Common myeloid progenitor, CD34-positive (primary cell): ENCODE data around the gene MRGPRG.
"Not testable (repeated sequence)": the region's sequence is repeated elsewhere in the genome, so short reads cannot be mapped to it uniquely, and the experiment has no call there.

ENCODE experiments used
- CTCF ChIA-PET: fragments of 350-600 bp; sonication (Branson Sonifier 250); formaldehyde crosslinking; loops from one replicate; lab custom pipeline; 2021; ENCODE audit warnings: antibody characterized with exemption; lab: Charles Lee
- POLR2A ChIA-PET: fragments of 350-600 bp; sonication (Branson Sonifier 250); formaldehyde crosslinking; loops from one replicate; lab custom pipeline; 2021; ENCODE audit warnings: antibody characterized with exemption; lab: Charles Lee
- DNase-seq, 3 donors: peaks; one replicate each; pipeline versions ENCODE4 v3.0.0 to v3.0.0-alpha.2; 2013
- H3K27ac ChIP-seq, 2 experiments: 1 replicate in 1 of 2; 2 replicates in 1 of 2; pipeline ENCODE4 v1.7.0; 2013; ENCODE audit warnings: inconsistent platforms in 2 of 2, low read length in 2 of 2, mild to moderate bottlenecking in 2 of 2, low read depth in 1 of 2, moderate library complexity in 1 of 2; ENCODE audit not compliant: severe bottlenecking in 2 of 2, insufficient read depth in 1 of 2, poor library complexity in 1 of 2
- H3K27me3 ChIP-seq, 5 experiments: replicated peaks in 2 of 5; 1 replicate in 3 of 5; 2 replicates in 2 of 5; pipeline versions ENCODE4 v1.6.1 to v1.7.0; 2013; ENCODE audit warnings: low read length in 4 of 5, mild to moderate bottlenecking in 2 of 5, moderate library complexity in 2 of 5, inconsistent platforms in 1 of 5; ENCODE audit not compliant: insufficient read depth in 5 of 5, control insufficient read depth in 4 of 5
- H3K36me3 ChIP-seq, 4 experiments: 1 replicate in 2 of 4; 2 replicates in 2 of 4; pipeline versions ENCODE4 v1.6.1 to v1.7.0; 2013; ENCODE audit warnings: low read length in 3 of 4, control low read depth in 1 of 4, mild to moderate bottlenecking in 1 of 4; ENCODE audit not compliant: control insufficient read depth in 4 of 4, insufficient read depth in 4 of 4
- H3K4me1 ChIP-seq, 4 experiments: 1 replicate in 3 of 4; 2 replicates in 1 of 4; pipeline versions ENCODE4 v1.6.1 to v1.7.1; 2013; ENCODE audit warnings: low read length in 3 of 4, mild to moderate bottlenecking in 3 of 4, control low read depth in 1 of 4, inconsistent platforms in 1 of 4, moderate library complexity in 1 of 4; ENCODE audit not compliant: control insufficient read depth in 4 of 4, insufficient read depth in 4 of 4; ENCODE audit errors: control extremely low read depth in 1 of 4
- H3K4me3 ChIP-seq, 7 experiments: 1 replicate in 4 of 7; 2 replicates in 3 of 7; pipeline versions ENCODE4 v1.5.1 to v1.7.0; 2013; ENCODE audit warnings: mild to moderate bottlenecking in 7 of 7, low read length in 6 of 7, moderate library complexity in 6 of 7, inconsistent platforms in 2 of 7, low read depth in 2 of 7, control low read depth in 1 of 7; ENCODE audit not compliant: insufficient read depth in 4 of 7, control insufficient read depth in 1 of 7; ENCODE audit errors: extremely low read depth in 1 of 7
- H3K9me3 ChIP-seq, 5 experiments: 1 replicate in 4 of 5; 2 replicates in 1 of 5; pipeline versions ENCODE4 v1.6.1 to v1.7.1; 2013; ENCODE audit warnings: low read length in 4 of 5, mild to moderate bottlenecking in 2 of 5, inconsistent platforms in 1 of 5, low read depth in 1 of 5, moderate library complexity in 1 of 5; ENCODE audit not compliant: control insufficient read depth in 4 of 5, insufficient read depth in 2 of 5; ENCODE audit errors: control extremely low read depth in 1 of 5
- WGBS: methylation state at CpG from one replicate; pipeline ENCODE4 v1.1.5; 2013; ENCODE audit not compliant: insufficient coverage; 5-methylcytosine and 5-hydroxymethylcytosine counted together

The MRGPRG gene

DNA sequence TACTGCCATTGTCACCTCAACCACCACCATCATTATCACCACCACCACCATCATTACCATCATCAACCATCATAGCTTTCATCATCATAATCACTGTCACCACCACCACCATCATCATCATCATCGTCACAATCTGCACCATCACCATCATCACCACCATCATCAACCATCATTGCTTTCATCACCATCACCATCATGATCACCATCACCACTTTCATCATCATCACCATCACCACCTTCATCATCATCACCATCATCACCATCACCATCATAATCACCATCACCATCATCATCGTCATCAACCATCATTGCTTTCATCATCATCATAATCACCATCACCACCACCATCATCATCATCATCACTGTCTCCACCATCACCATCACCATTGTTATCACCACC is 44.8 kb downstream of the MRGPRG start:
- peaks cover 0 to 2% (median 0%) of the 10 kb centered on the region in 5 experiments for H3K27me3 ChIP-seq
- peaks cover 0 to 15% (median 5%) of the 10 kb centered on the region in 5 experiments for H3K9me3 ChIP-seq
- no peak overlapping the region for H3K27ac ChIP-seq
- ChIA-PET CTCF (interaction anchor here (1.1 kb wide), 1 partner anchor 22 kb away, joined by 3 read pairs; no protein-coding TSS in a partner anchor), POLR2A (no interaction called here)
- 95% methylated on average over 2 of the region's 2 CpGs for WGBS
- no peak overlapping the region for H3K4me3 ChIP-seq
- no peaks in the 10 kb centered on the region for H3K36me3 ChIP-seq
- peaks cover 0 to 17% (median 15%) of the 10 kb centered on the region in 4 experiments for H3K4me1 ChIP-seq
- DNase-seq, result no peak

DNA sequence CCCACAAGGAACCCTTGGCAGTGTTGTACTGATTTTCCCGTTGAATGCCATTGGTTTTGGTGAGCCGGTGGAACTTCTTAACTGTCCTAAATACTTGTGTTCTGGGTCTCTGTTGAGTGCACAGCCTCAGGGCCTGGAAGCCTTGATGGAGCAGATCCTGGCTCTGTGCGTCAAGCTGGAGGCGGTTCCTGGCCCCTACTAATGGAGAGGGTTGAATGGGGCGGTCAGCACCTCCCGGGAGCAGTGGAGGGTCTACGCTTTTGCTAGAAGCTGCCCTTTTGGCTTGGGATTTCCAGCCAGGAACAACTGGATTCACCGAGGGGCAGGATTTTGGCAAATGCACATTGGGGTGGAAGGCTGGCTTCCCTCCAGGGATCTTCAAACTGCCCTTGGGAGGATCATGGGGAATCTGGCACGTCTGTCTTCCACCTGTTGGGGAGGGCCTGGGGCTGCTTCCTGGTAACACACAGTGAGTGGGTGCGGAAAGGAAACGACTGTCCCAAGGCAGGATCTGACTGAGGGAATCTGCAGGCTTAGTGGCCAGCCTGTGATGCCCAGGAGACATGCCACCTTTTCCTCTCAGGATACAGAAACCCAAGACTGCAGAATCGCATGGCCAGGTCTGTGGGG is 46.6 kb downstream of the MRGPRG start:
- H3K4me3 ChIP-seq, result no peak overlapping the region
- no peak overlapping the region for H3K27ac ChIP-seq
- POLR2A ChIA-PET, result no interaction called here
- H3K36me3 ChIP-seq, result no peaks in the 10 kb centered on the region
- peaks cover 0 to 19% (median 16%) of the 10 kb centered on the region in 4 experiments for H3K4me1 ChIP-seq
- CTCF ChIA-PET, result no interaction called here
- peaks cover 0 to 12% (median 5%) of the 10 kb centered on the region in 5 experiments for H3K9me3 ChIP-seq
- DNase-seq, result no peak
- 91% methylated on average over 10 of the region's 12 CpGs for WGBS
- peaks cover 0 to 2% (median 0%) of the 10 kb centered on the region in 5 experiments for H3K27me3 ChIP-seq

DNA sequence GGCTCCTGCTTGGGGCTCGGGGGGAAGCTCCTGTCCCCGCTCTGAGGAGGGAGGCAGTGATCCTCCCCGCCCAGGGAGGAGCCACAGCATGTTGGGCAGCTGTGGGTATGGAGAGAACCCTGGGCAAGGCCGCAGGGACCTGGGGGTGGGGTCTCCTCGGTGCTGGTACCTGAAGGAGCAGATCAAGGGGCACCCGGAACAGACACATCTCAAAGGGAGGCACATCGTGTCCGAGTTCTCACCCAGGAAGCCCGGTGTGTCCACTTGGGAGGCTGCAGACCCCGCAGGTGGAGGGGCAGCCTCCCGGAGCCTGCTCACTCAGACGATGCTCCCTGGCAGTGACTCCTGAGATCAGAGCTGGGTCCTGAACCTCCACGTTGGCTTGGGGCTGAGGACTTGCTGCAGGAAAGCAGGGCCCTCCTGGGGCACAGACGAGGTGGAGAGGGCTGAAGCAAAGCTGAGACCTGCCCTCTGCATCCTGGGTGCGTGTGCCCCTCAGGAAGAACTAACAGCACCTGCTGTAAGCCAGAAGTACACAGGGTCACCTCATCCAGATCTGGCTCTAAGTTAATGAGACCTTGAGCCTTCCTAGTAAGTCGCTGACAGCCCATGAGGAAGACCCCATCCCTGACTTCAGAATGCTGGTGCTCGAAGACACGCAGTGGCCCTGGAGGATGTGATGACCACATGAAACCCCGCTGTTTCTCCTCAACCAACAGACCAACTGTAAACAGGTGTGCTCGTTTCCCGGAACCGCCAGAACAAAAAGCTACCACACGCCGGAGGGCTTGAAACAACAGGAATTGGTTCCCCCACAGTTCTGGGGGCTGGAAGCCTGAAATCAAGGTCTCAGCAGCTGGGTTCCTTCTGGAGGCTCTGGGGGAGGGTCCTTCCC is 47.6 kb downstream of the MRGPRG start:
- 94% methylated on average over 24 of the region's 24 CpGs for WGBS
- H3K9me3 ChIP-seq, result peaks cover 0 to 3% (median under 1%) of the 10 kb centered on the region in 5 experiments
- H3K4me3 ChIP-seq, result no peak overlapping the region
- DNase-seq, result no peak
- no peaks in the 10 kb centered on the region for H3K36me3 ChIP-seq
- ChIA-PET CTCF (no interaction called here), POLR2A (no interaction called here)
- peaks cover 0 to 21% (median 16%) of the 10 kb centered on the region in 4 experiments for H3K4me1 ChIP-seq
- H3K27me3 ChIP-seq, result peaks cover 0 to 2% (median 0%) of the 10 kb centered on the region in 5 experiments
- no peak overlapping the region for H3K27ac ChIP-seq

DNA sequence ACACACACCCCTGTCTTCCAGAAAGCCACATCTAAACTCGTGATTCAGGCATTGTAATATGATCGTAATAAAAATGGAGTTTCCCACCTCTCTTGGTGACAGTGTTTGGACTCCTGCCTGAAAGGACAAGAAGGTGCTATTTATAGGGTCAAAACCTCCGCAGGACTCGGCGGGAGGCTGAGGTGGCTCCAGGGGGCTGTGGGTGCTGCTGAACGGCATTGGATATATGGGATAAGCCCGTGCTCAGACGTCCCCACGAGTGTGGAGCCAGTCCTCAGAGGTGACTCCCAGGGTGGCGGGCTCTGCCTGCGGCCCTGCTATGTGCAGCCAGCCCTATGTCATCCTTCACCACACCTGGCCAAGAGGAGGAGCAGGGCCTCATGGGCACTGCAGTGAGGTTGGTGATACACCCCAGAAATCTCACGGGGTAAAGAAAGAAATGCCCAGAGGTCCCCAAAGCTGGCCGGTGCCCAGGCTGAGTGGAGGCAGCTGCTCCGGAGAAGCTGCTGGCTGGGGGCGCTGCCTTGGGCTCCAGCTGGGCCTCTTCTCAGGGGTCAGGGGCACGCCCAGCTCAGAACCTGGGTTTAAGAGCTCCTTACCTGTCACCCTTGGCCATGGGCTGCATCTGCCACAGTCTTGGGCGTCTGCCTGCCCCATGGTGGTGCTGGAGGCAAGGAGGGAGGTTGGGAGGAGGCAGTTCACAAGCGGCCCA is 48.4 kb downstream of the MRGPRG start:
- Histone ChIP-seq H3K4me1 (peaks cover 0 to 27% (median 22%) of the 10 kb centered on the region in 4 experiments), H3K36me3 (no peaks in the 10 kb centered on the region), H3K27me3 (peaks cover 0 to 2% (median 0%) of the 10 kb centered on the region in 5 experiments), H3K27ac (no peak overlapping the region), H3K9me3 (no peaks in the 10 kb centered on the region), H3K4me3 (peak overlapping the region in 3 of 7 experiments; percentile 49 to 73 (median 57))
- CTCF ChIA-PET, result no interaction called here
- WGBS, result 77% methylated on average over 16 of the region's 18 CpGs
- DNase-seq, result no peak
- POLR2A ChIA-PET, result no interaction called here

DNA sequence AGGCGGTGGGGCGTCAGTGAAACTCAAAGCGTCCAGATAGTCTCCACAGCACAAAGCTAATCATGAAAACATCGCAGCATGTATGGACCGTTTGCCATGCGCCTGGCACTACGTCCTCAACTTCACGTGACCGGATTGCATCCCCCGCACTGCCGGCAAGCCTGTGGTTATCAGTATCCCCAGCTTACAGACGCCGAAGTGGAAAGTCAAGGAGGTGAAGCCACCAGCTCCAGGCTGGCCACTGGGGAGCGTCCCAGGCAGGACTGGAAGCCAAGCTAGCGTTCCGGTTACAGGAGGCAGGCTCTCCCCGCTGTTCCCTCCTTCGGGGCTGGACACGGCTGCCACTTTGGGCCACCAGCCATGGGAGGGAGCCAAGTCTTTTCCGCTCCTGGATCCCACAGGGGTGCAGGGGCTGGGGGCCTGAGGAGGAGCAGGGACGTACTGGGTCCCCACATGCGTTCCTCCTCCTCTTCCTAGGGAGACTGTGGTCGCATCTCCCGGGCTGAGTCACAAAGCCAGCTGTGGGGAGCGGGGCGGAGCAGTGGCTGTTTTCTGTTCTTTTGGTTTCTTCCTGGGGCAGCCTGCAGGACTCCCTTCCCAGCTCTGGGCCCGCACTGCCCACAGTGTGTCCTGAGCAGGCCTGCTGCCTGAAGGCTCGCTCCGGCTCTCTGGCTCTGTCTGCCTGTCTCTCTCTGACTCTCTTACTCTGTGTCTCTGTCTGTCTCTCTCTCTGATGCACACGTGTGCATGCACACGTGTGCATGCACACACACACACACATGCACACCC is 49.2 kb downstream of the MRGPRG start:
- Histone ChIP-seq H3K27me3 (peaks cover 0 to 2% (median 0%) of the 10 kb centered on the region in 5 experiments), H3K4me3 (peak overlapping the region in 5 of 7 experiments; percentile 19 to 73 (median 49)), H3K9me3 (no peaks in the 10 kb centered on the region), H3K27ac (no peak overlapping the region), H3K4me1 (peaks cover 0 to 29% (median 24%) of the 10 kb centered on the region in 4 experiments), H3K36me3 (no peaks in the 10 kb centered on the region)
- ChIA-PET POLR2A (no interaction called here), CTCF (interaction anchor here (0.8 to 1.2 kb wide), 5 partner anchors 9 to 46 kb away, joined by 3 to 5 read pairs (median 4); no protein-coding TSS in a partner anchor)
- DNase-seq, result peak; percentile 43 to 76 (median 71)
- 8% methylated on average over 24 of the region's 31 CpGs for WGBS

DNA sequence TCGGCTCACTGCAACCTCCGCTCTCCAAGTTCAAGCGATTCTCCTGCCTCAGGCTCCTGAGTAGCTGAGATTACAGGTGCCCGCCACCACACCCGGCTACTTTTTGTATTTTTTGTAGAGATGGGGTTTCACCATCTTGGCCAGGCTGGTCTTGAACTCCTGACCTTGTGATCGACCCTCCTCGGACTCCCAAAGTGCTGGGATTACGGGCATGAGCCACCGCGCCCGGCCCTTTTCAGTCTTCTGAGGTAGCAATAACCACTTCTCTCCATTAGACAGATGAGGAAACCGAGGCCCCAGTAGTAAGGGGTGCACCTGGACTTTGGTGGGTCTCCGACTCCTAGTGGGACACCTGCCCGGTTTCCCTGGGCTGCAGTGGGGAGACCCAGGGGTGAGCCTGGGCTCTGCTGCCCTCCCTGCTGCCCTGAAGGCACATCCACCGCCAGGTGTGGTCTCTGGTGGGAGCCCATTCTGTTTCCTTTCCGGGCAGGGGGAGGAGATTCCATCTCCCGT is 49.8 kb downstream of the MRGPRG start:
- POLR2A ChIA-PET, result not testable (repeated sequence)

More for the DNA sequence above, 49.8 kb downstream of the MRGPRG start:
- H3K27me3 ChIP-seq, H3K36me3 ChIP-seq, H3K9me3 ChIP-seq, H3K27ac ChIP-seq, DNase-seq: not testable (repeated sequence)
- CTCF ChIA-PET, result interaction anchor here (0.8 to 1.2 kb wide), 5 partner anchors 10 to 47 kb away, joined by 3 to 5 read pairs (median 4); no protein-coding TSS in a partner anchor
- H3K4me3 ChIP-seq, result peak overlapping the region in 2 of 7 experiments; percentile 57 to 73
- WGBS, result 80% methylated on average over 15 of the region's 17 CpGs
- H3K4me1 ChIP-seq, result peaks cover 0 to 36% (median 30%) of the 10 kb centered on the region in 4 experiments
